Measurements from ENCODE around the gene IL20.

Gene IL20

DNA sequence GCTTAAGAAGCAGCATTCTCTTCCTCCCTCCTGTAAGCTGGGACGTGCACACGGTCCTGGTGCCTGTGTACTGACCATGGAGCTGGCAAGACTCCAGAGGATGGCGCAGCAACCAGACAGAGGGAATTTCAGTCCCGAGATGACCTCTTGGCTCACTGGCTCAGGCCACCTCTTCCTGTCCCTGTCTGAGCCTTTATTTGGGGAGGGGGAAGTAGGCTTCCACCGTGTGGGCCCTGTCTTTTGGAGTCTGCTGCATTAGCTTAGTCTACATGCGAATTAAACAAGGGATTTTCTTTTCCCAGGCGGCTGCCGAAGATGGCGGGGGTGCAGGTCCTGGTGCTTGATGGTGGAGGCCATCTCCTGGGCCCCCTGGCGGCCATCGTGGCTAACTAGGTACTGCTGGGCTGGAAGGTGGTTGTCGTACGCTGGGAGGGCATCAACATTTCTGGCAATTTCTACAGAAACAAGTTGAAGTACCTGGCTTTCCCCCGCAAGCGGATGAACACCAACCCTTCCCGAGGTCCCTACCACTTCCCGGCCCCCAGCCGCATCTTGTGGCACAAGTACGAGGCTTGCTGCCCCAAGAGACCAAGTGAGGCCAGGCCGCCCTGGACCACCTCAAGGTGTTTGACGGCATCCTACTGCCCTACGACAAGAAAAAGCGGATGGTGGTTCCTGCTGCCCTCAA lies 42.0 kb downstream of the IL20 start:
- no peaks in the 10 kb centered on the region for H3K36me3 ChIP-seq (ENCODE audit: control insufficient read depth, insufficient read depth, low read length)
- H3K4me1 ChIP-seq (ENCODE audit: control insufficient read depth, insufficient read depth, low read length) = peaks cover 11% of the 10 kb centered on the region
- peaks cover 40% of the 10 kb centered on the region for H3K27me3 ChIP-seq (ENCODE audit: control insufficient read depth, insufficient read depth, low read length)
- H3K9me3 ChIP-seq (ENCODE audit: control insufficient read depth, insufficient read depth, low read length) = no peaks in the 10 kb centered on the region
- H3K4me3 ChIP-seq (ENCODE audit: low read depth, low read length) = no peak overlapping the region
- no peak overlapping the region for H3K9ac ChIP-seq (ENCODE audit: low read depth, low read length)

DNA sequence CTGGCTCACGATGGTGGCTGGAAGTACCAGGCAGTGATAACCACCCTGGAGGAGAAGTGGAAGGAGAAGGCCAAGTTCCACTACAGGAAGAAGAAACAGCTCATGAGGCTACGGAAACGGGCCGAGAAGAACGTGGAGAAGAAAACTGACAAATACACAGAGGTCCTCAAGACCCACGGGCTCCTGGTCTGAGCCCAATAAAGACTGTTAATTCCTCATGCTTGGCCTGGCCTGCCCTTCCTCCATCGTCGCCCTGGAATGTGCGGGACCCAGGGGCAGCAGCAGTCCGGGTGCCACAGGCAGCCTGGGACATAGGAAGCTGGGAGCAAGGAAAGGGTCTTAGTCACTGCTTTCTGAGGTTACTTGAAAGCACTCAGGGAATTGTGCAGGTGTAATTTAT lies 42.6 kb downstream of the IL20 start:
- no peak overlapping the region for H3K9ac ChIP-seq (ENCODE audit: low read depth, low read length)
- H3K9me3 ChIP-seq (ENCODE audit: control insufficient read depth, insufficient read depth, low read length) = no peaks in the 10 kb centered on the region
- H3K36me3 ChIP-seq (ENCODE audit: control insufficient read depth, insufficient read depth, low read length) = no peaks in the 10 kb centered on the region
- H3K27me3 ChIP-seq (ENCODE audit: control insufficient read depth, insufficient read depth, low read length) = peaks cover 43% of the 10 kb centered on the region
- H3K4me1 ChIP-seq (ENCODE audit: control insufficient read depth, insufficient read depth, low read length) = peaks cover 11% of the 10 kb centered on the region
- H3K4me3 ChIP-seq (ENCODE audit: low read depth, low read length) = no peak overlapping the region

DNA sequence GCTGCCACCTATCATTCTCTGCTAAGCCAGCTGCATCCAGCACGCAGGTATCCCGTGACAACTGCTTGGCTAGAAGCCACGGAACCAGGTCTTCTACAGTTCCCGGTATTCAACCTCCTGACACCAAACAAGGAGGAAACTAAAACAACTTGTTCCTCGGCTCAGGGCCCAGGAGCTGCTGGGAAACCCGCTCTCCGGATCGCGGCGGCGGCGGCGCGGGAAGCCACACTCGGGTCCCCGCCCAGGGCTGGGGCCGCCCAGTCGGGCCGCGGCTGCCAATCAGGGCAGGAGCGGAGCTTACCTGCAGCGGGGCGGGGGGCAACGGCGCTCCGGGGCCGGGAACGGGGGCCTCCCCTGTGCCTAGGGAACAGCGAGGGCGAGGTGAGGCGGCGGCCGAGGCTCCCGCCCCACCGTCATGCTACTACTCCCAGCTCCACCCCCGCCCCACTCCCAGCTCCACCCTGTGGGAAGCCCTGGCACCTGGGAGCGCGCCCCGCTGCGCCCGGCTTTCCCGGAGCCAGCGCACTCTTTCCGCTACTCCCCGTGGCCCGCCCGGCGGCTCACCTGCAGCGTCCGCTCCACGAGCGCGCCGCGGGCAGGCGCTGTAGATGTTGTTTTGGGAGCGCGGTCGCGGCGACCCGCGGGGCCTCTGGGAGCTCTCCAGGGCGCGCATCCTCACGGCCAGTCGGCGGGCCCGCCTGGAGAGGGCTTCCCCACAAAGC lies 43.9 kb downstream of the IL20 start:
- H3K9me3 ChIP-seq (ENCODE audit: control insufficient read depth, insufficient read depth, low read length) = no peaks in the 10 kb centered on the region
- peak overlapping the region; percentile 19 for H3K9ac ChIP-seq (ENCODE audit: low read depth, low read length)
- peaks cover 43% of the 10 kb centered on the region for H3K27me3 ChIP-seq (ENCODE audit: control insufficient read depth, insufficient read depth, low read length)
- H3K36me3 ChIP-seq (ENCODE audit: control insufficient read depth, insufficient read depth, low read length) = no peaks in the 10 kb centered on the region
- peak overlapping the region; percentile 73 for H3K4me3 ChIP-seq (ENCODE audit: low read depth, low read length)
- peaks cover 11% of the 10 kb centered on the region for H3K4me1 ChIP-seq (ENCODE audit: control insufficient read depth, insufficient read depth, low read length)

DNA sequence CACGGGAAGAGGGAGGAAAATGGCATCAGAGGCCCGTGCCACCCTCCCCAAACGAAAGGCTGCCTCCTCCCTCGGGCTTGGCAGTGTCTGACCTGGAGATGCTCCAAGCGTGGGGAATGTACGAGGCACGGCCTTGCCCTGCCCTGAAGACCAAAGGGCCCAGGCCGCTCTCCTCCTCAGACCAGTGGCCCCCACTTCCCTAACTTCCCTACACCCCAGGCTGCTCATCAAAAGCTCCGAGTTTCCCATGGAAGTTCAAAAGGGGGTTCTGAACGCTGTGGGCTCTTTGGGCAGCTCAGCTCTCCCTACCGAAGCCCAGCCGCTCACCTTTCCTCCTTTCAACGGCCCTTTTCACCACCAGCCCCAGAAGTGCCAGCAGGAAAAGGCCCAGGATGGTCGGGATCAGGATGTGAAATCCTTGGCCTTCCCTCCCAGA lies 44.5 kb downstream of the IL20 start:
- Histone ChIP-seq H3K9ac (ENCODE audit: low read depth, low read length) (peak overlapping the region; percentile 55), H3K9me3 (ENCODE audit: control insufficient read depth, insufficient read depth, low read length) (no peaks in the 10 kb centered on the region), H3K4me1 (ENCODE audit: control insufficient read depth, insufficient read depth, low read length) (peaks cover 11% of the 10 kb centered on the region), H3K27me3 (ENCODE audit: control insufficient read depth, insufficient read depth, low read length) (peaks cover 43% of the 10 kb centered on the region), H3K4me3 (ENCODE audit: low read depth, low read length) (peak overlapping the region; percentile 73), H3K36me3 (ENCODE audit: control insufficient read depth, insufficient read depth, low read length) (no peaks in the 10 kb centered on the region)

DNA sequence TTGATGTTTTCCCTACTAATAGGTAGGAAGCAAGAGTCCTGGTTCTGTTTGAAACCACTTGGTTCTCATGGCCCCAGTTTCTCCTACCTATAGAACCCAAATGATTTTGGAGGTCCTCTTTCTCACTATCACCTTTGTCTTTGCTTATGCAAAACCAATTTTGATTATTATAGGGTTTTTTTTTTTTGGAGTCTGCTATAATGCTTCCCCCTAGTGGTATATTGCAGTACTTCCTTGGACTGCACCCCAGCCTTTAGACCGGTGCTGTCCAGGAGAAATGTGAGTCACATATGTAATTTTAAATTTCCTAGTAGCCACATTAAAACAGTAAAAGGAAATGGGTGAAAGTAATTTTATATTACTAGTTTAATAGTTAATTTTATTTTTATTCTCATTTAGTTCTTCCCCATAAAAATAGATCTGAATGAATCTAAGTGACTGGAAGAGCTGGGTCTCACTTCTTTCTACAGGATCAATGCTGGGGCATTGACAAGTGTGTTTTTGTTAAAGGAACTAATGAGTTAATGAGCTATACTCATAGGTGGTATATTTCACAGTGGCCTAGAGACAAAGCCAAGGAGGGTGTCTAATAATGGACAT lies 45.7 kb downstream of the IL20 start:
- Histone ChIP-seq H3K27me3 (ENCODE audit: control insufficient read depth, insufficient read depth, low read length) (peaks cover 40% of the 10 kb centered on the region), H3K9me3 (ENCODE audit: control insufficient read depth, insufficient read depth, low read length) (no peaks in the 10 kb centered on the region), H3K36me3 (ENCODE audit: control insufficient read depth, insufficient read depth, low read length) (no peaks in the 10 kb centered on the region), H3K9ac (ENCODE audit: low read depth, low read length) (no peak overlapping the region), H3K4me3 (ENCODE audit: low read depth, low read length) (no peak overlapping the region), H3K4me1 (ENCODE audit: control insufficient read depth, insufficient read depth, low read length) (peaks cover 11% of the 10 kb centered on the region)

DNA sequence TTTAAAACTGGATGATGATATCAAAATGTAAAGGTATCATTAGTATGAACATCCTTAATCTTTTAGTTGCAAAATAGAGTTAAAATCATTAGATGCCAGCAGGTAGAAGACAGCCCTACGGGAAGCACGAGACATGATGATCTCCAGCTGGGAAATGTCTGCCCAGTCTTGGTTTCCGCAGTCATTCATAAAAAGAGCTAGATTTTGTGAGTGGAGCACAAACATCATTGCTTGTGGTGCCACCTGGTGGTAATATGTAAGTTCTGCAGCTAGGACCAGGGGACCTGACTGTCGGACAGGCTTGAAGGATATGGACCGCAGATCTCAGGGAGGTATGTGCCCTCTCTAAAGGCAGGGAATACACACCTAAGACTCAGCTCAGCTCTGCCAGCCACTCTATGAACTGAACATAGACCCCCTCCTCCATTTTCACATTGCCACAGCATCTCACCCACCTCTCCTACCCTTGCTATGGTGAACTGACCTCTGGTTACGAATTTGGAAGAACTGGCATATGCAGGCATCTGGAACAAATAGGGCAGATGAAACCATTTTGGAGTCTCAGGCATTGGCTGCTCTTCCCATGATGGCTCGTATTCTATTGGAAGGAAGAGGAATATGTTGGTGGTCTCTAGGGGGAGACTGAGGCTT lies 47.1 kb downstream of the IL20 start:
- Histone ChIP-seq H3K36me3 (ENCODE audit: control insufficient read depth, insufficient read depth, low read length) (no peaks in the 10 kb centered on the region), H3K4me1 (ENCODE audit: control insufficient read depth, insufficient read depth, low read length) (peaks cover 7% of the 10 kb centered on the region), H3K9me3 (ENCODE audit: control insufficient read depth, insufficient read depth, low read length) (no peaks in the 10 kb centered on the region), H3K27me3 (ENCODE audit: control insufficient read depth, insufficient read depth, low read length) (peaks cover 32% of the 10 kb centered on the region), H3K4me3 (ENCODE audit: low read depth, low read length) (no peak overlapping the region), H3K9ac (ENCODE audit: low read depth, low read length) (no peak overlapping the region)

DNA sequence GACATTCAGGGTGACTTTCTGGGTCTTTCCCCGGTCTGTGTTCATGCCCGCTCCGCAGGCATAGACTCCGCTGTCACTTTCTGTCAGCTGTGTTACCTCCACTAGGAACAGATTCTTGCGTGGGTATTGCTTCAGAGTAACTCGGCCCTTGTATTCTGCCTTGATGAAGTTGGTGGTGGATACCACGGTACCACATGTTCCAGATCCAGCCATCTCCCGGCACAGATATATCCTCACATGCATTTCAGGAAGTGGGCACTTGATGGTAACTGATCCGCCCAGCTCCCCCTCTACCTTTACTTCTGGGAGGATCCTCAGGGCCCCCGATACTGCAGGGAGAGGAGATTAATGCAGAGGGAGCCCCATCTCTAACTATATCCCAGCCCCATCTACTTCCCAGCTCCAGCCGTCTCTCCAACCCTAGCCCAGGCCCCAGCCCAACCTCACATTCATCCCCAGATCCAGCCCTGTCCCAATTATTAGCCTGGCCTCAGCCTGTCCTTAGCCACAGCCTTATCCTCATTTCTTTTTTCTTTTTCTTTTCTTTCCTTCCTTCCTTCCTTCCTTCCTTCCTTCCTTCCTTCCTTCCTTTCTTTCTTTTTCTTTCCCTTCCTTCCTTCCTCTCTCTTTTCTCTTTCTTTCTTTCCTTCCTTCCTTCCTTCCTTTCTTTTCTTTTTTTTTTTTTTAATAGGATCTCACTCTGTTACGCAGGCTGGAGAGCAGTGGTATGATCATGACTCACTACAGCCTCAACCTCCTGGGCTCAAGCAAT lies 48.5 kb downstream of the IL20 start:
- no peak overlapping the region for H3K9ac ChIP-seq (ENCODE audit: low read depth, low read length)
- H3K9me3 ChIP-seq (ENCODE audit: control insufficient read depth, insufficient read depth, low read length) = no peaks in the 10 kb centered on the region

DNA sequence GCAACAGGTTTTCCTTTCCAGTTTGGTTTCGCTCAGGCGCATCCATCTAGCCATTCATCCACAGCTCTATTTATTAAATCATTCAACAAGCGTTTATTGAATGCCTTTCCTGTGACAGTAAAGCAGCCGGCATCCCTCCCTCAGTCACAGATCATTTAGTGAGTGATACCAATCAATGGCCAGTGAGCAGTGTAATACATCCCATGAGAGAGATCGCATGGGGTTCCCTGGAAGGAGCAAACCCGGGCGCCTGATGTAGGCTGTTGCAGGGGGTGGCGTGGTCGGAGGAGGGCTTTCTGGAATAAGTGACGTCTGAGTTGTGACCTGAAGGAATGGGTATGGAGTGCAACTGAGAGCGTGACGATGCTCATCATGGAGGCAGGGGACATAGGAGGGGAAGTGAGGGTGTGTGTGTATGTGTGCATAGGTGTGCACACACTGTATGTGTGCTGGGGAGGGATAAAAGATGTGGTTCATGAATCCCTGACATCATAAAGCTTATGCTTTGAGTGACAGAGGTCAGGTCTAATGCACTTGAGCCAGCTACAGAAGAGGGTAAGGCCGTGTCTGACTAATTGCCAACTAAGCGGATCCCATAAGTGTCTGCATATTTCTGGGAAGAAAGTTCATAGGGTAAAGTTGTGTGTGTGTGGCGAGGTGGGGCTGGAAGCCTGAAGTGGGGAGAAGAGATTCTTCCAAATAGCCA lies 49.8 kb downstream of the IL20 start:
- H3K27me3 ChIP-seq (ENCODE audit: control insufficient read depth, insufficient read depth, low read length) = peaks cover 11% of the 10 kb centered on the region
- no peak overlapping the region for H3K4me3 ChIP-seq (ENCODE audit: low read depth, low read length)
- H3K4me1 ChIP-seq (ENCODE audit: control insufficient read depth, insufficient read depth, low read length) = peaks cover under 1% of the 10 kb centered on the region
- H3K9ac ChIP-seq (ENCODE audit: low read depth, low read length) = no peak overlapping the region
- no peaks in the 10 kb centered on the region for H3K36me3 ChIP-seq (ENCODE audit: control insufficient read depth, insufficient read depth, low read length)
- H3K9me3 ChIP-seq (ENCODE audit: control insufficient read depth, insufficient read depth, low read length) = no peaks in the 10 kb centered on the region

More for the DNA sequence above, 48.5 kb downstream of the IL20 start:
- H3K4me3 ChIP-seq (ENCODE audit: low read depth, low read length) = no peak overlapping the region
- peaks cover 18% of the 10 kb centered on the region for H3K27me3 ChIP-seq (ENCODE audit: control insufficient read depth, insufficient read depth, low read length)
- H3K4me1 ChIP-seq (ENCODE audit: control insufficient read depth, insufficient read depth, low read length) = peaks cover 4% of the 10 kb centered on the region
- H3K36me3 ChIP-seq (ENCODE audit: control insufficient read depth, insufficient read depth, low read length) = no peaks in the 10 kb centered on the region

DNA sequence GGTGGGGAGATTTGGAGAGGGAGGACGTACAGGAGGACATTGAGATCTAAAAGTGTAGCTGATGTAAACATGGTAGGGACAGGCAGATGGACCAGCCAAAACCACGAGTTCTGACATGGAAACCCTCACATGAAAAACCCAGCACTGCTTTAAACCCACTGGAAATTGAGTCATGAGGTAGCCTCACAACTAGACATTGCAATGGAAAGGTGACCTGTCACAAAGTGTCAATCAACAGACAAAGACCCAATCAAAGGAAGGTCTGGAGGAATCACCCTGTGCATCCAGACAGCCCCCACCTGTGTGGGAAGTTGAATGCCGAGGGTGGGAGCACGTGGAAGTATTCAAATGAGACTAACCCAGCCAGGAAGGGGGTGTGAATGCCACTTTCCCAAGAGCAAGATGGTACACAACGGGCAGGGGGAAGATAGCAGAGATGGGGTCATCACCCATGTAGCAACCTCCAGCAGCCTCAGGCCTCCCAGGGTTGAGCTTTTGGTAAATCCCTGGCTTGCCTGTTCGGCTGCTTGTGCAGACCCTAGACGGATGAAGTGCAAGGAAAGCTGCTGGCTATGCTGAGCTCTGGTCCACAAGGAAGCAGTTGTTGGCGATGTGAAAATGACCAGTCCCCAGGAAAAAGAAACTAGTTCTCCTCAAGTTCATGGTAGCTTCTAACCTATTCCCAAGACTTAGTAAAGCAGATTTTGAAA lies 50.7 kb downstream of the IL20 start:
- Histone ChIP-seq H3K4me1 (ENCODE audit: control insufficient read depth, insufficient read depth, low read length) (no peaks in the 10 kb centered on the region), H3K9me3 (ENCODE audit: control insufficient read depth, insufficient read depth, low read length) (no peaks in the 10 kb centered on the region), H3K36me3 (ENCODE audit: control insufficient read depth, insufficient read depth, low read length) (no peaks in the 10 kb centered on the region), H3K4me3 (ENCODE audit: low read depth, low read length) (no peak overlapping the region), H3K27me3 (ENCODE audit: control insufficient read depth, insufficient read depth, low read length) (peaks cover 3% of the 10 kb centered on the region), H3K9ac (ENCODE audit: low read depth, low read length) (no peak overlapping the region)

DNA sequence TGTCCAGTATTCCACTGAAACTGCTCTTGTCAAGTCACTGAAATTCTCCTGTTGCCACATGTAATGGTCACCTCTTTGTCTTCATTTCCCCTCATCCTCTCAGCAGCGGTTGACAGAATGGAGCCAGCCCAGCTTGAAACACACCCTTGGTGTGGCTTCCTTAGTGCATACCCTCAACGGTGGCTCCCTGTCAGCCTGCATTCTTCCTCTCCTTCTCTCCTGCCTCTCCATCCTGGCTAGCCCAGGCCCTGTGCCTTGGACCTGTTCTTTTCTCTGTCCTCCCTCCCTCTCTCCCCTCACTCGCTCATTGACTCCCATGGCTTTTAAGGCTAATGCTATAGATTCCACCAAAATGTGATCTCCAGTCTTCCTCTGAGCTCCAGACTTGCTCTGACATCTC lies 52.7 kb downstream of the IL20 start:
- H3K36me3 ChIP-seq (ENCODE audit: control insufficient read depth, insufficient read depth, low read length) = no peaks in the 10 kb centered on the region
- no peaks in the 10 kb centered on the region for H3K4me1 ChIP-seq (ENCODE audit: control insufficient read depth, insufficient read depth, low read length)
- no peak overlapping the region for H3K9ac ChIP-seq (ENCODE audit: low read depth, low read length)
- H3K4me3 ChIP-seq (ENCODE audit: low read depth, low read length) = no peak overlapping the region
- no peaks in the 10 kb centered on the region for H3K27me3 ChIP-seq (ENCODE audit: control insufficient read depth, insufficient read depth, low read length)
- H3K9me3 ChIP-seq (ENCODE audit: control insufficient read depth, insufficient read depth, low read length) = no peaks in the 10 kb centered on the region
